GM12892 (cell line): ENCODE measurements around the gene TANK.

Experiments
- POLR2A ChIP-seq: IDR thresholded peaks from 2 replicates; pipeline ENCODE4 v1.6.1; 2011; ENCODE audit warnings: low read depth, low read length, control low read depth
- POLR2AphosphoS5 ChIP-seq: IDR thresholded peaks from 2 replicates; pipeline ENCODE4 v1.6.1; 2011; ENCODE audit warnings: low read depth, low read length, control low read depth
- TAF1 ChIP-seq: IDR thresholded peaks from 2 replicates; pipeline ENCODE4 v1.6.1; 2011; ENCODE audit warnings: low read depth, mild to moderate bottlenecking, control low read depth, low read length, borderline replicate concordance

DNA sequence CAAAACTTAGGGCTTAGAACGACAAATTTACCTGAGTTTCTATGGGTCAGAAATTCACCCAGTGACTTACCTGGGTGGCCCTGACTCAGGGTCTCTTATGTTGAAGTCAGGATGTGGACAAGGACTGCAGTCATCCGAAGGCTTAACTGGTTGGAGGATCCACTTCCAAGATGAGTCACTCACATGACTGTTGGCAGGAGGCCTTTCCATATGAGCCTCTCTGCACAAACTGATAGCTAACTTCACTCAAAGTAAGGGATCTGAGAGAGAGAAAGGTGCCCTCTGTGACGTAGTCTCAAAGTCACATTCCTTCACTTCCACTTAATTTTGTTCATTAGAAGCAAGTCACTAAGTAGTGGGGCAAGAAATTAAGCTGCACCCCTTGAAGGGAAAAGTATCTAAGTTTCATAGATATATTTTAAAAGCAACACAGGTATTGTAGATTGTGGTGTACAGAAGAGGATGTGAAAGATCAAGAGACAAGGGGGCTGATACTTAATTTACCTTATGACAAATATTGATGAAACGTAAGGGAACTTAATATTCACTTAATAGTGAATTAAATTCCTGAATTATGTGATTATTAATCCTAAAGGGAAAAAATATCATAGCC, 48.4 kb downstream of the TANK start:
- TF ChIP-seq POLR2A (no peak), TAF1 (no peak), POLR2AphosphoS5 (no peak)
